ENCODE measurements around the gene DGKD.
"Not testable (repeated sequence)": the region's sequence is repeated elsewhere in the genome, so short reads cannot be mapped to it uniquely, and the experiment has no call there.

The DGKD gene, protein sequence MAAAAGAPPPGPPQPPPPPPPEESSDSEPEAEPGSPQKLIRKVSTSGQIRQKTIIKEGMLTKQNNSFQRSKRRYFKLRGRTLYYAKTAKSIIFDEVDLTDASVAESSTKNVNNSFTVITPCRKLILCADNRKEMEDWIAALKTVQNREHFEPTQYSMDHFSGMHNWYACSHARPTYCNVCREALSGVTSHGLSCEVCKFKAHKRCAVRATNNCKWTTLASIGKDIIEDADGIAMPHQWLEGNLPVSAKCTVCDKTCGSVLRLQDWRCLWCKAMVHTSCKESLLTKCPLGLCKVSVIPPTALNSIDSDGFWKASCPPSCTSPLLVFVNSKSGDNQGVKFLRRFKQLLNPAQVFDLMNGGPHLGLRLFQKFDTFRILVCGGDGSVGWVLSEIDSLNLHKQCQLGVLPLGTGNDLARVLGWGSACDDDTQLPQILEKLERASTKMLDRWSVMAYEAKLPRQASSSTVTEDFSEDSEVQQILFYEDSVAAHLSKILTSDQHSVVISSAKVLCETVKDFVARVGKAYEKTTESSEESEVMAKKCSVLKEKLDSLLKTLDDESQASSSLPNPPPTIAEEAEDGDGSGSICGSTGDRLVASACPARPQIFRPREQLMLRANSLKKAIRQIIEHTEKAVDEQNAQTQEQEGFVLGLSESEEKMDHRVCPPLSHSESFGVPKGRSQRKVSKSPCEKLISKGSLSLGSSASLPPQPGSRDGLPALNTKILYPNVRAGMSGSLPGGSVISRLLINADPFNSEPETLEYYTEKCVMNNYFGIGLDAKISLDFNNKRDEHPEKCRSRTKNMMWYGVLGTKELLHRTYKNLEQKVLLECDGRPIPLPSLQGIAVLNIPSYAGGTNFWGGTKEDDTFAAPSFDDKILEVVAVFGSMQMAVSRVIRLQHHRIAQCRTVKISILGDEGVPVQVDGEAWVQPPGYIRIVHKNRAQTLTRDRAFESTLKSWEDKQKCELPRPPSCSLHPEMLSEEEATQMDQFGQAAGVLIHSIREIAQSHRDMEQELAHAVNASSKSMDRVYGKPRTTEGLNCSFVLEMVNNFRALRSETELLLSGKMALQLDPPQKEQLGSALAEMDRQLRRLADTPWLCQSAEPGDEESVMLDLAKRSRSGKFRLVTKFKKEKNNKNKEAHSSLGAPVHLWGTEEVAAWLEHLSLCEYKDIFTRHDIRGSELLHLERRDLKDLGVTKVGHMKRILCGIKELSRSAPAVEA

DNA sequence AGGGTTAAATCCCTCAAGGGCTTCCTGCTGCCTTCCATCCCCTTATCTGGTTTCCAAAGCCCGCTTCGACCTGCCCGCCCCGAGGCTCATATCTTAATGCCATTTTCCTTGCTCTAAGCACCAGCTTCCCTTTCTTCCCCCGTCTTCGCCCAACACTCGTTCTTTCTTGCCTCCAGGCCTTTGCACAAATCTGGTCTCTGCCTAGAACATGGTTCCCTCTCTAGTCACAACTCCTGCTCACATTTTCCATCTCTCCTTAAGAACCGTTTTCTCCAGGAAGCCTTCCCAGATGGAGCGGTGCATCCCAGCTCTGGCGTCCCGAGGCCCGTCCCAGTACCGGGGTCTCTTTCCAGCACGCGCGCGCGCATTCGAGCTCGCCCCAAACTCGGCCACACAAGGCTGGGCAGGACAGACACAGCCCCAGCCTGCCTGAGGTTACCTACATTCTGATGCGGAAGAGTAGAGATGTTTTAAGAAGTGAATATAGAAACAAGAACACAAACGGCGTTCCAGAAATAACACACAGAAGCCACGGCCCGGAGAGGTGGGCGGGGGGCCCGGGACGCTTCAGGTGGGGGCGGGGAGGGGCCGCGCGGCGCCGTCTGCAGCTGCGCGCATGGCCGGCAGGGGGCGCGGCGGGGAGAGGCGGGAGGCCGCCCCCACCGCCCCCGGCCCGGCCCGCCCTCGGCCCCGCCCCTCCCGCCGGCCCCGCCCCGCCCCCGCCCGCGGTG, at the start of gene DGKD:
TSS of gene DGKD (plus strand) at position 726 of the 731 bp plus-strand sequence. CDS start 25 bp downstream, outside the sequence.
- DNase-seq, result no peak

DNA sequence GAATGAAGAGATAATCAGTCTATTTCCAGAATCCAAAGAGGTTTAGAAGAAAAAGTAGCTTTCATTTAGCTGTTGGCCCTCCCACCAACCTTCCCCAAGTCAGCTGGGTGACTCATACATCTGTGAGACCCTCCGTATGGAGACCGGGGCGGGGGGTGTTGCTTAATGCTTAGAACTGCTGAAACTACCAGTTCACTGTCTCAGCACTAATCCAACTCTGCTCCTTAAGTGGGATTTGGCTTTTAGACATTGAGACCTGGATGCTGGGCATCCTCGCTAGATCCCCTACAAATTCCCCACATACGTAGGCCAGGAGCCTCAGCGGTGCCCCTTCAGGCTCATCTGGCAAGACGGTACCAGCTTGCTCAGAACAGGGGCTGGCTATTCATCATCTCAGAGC, 46.7 kb upstream of the DGKD start, which contains the start of gene SAG:
TSS of gene SAG (plus strand) at position 252 of the 400 bp plus-strand sequence. CDS start 1,374 bp downstream, outside the sequence.
- no peak for DNase-seq

DNA sequence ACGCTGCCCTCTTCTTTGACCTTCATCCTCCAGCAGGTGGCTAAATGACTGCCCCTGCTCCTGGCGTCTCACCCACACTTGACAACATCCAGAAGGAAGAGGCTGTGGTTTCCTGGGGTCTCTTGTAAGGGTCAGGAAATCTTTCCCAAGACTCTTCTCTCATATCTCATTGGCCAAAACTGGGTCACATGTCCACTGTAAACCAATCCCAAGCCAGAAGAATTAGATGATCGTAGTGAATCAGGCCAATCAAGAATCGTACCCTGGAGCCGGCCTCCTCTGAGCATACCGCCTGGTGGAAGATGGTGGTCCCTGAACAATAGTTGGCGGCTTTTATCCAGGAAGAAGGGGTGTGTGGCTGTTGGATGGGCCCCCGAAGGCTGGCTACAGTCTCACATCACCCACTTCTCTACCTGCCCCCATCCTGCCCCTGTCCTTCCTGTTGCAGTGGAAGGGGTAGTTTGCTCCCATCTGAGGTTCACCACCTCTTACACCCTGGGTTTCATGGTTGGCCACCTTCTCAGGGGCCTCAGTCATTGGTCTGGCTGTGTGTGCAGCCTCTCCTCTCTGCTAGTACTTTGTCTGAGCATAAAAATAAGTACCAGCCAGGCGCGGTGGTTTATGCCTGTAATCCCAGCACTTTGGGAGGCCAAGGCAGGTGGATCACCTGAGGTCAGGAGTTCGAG, 42.9 kb upstream of the DGKD start:
- no peak for DNase-seq

DNA sequence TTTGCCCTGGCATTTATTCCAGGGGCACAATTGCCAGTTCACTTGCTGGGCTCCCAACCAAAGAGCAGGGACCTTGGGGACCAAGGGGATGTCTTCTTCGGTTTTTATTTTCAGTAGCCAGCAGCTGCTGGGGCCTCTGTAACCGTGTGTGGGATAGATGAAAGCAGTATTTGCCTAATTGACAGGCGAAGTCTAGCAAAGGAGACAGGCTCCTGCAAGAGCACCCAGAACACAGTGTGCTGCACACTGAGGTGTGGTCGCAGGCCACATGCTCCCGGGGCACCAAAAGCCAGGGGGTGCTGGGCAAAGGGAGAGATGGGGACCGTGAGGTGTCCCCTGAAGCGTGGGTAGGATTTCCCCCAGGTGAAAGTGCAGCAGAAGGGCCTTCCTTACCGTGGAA, 41.4 kb upstream of the DGKD start:
- DNase-seq, result no peak

DNA sequence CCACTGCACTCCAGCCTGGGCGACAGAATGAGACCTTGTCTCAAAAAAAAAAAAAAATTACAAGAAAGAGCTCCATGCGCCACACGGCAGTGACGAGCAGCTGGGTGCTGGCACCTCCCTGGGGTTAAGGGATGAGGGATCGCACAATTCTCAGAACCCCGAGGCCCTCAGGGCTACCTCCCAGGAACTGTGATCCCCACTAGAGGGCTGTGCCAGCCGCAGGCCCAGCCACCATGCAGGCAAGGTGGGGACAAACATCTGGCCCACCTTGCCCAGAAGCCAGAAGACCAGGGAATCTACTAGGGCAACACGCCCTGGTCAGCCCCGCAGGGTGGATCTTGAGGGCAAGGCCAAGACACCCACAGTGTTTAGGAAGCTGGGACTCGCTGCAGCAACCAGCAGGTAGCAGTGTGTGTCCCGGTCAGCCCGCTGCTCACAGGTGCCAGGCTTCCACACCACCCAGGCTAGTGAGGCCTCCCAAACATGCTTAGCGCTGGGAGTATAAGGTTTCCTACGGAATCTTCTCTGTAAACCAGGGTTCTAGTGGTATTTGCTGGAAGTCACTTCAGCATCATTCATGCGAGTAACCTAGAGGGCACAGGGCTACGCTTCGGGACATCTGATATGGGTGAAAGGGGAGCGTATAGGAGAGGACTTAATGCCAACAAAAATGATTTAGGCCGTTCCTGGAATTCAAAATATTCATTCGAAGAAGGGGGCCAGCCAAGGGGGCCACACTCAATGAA, 39.9 kb upstream of the DGKD start:
- DNase-seq, result no peak

DNA sequence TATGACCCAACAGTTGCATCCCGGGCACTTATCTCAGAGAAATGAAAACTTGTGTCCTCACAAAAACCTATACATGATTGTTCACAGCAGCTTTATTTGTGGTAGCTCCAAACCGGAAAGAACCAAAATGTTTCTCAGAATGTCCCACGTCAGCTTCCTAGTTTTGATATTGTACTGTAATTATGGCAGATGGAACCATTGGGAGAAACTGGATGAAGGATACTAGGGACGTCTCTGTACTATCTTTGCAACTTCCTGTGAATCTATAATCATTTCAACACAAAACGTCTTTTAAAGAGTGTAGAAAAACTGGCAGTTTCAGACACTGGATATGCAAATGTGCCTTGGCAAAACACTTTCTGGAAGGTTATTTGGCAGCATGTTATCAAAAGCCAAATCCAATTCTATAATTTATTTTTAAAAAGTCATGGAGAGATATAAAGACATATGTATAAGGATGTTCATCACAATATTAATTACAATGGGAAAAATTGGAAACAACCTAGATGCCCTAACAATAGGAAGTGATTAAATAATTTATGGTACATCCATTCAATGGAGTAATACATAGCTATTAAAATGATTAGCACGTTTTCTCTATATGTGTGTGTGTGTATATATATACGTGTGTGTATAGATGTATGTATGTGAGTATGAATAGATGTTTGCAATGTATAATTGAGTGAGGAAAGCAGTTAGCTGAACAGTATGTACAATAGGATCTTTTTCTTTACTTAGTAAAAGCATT, 36.9 kb upstream of the DGKD start:
- DNase-seq, result no peak

DNA sequence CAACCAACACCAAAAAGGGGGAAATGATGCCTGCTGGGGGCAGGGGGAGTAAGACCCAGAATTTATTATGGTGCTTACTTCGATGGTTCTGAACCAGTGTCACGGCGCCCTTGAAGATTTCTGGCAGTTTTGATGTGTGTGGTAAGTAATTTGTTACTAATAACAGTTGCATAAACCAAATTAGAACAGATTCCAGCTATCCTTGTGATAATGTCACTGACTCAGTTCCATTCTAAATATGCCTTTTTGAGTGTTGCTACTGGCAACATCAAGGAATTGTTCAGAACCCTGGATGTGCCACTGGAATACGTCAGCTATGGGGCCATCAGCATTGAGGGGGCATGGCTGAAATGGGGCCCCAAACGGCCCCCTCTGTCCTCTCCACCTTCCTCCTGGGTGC, 35.0 kb upstream of the DGKD start:
- no peak for DNase-seq

DNA sequence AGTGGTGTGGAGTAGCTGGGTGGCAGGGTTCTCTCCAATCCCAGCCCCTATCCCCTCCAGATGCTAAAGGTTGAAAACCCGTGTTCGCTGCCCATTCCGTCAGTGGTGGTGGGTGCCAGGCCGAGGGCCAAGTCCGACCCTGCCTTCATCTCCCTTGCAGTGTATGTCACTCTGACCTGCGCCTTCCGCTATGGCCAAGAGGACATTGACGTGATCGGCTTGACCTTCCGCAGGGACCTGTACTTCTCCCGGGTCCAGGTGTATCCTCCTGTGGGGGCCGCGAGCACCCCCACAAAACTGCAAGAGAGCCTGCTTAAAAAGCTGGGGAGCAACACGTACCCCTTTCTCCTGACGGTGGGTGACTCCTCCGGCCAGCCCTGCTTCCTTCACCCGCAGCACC, 33.8 kb upstream of the DGKD start:
- DNase-seq, result no peak

DNA sequence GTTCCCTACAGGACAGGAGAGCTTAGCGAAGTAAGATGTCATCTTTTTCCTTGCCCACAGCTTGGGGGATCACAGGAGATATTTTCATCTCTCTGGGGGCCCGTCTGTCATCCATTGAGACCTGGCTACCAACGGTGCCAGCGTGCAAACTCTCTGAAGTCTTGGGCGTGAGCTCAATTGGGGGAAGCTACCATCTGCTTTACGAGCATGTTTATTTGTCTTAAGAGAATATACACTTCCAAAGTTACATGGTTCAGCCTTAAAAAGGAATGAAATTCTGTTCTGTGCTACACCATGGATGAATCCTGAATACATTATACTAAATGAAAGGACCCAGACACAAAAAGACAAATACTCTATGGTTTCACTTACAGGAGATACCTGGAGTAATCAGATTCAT, 33.1 kb upstream of the DGKD start:
- no peak for DNase-seq

DNA sequence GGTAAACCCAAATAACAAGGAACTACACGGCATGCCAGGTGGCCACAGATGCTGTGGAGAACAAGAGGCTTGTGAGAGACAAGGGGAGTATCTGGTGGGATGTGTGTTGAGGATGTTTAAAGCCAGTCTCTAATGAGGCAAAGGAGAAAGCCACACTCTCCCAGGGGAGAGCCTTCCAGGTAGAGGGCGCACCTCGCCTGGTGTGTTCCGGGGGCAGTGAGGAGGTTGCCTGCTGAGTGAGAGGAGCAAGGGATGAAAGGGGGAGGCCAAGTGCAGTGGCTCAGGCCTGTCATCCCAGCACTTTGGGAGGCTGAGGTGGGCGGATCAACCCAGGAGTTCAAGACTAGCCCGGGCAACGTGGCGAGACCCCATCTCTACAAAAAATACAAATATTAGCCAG, 30.4 kb upstream of the DGKD start:
- DNase-seq, result no peak

DNA sequence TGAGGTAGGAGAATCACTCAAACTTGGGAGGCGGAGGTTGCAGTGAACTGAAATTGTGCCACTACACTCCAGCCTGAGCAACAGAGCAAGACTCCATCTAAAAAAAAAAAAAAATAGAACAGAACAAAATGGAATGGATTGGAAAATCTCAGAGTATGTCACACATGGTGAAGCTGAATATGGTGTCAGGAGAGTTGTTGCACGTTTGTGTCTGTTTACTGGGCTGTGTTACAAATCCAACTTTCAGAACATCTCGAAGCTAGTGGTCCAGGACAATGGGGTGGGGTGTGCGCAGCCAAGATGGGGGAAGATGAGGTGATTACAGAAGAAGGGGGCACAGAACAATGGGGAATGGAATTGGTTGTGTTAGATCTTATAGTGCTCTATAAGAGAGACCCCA, 29.0 kb upstream of the DGKD start:
- no peak for DNase-seq

DNA sequence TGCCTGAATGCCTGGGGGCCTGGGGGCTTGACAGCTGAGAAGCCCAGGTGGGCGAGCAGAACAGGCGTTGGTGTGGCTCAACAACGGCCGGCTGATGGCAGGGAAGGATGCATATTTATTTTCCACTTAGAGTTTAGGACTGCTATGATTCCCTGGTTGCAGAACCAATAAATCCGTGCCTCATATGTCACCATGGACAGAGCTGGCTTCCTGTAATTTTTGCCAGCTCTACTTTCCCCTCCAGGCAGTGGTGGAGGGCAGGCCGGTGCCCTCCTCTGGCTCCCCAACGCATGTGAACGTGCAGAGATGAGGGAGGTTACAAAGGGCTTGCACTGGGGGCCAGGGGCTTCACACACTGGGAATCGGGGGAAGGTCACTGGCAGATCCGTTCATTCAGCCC, 28.5 kb upstream of the DGKD start:
- DNase-seq, result no peak

DNA sequence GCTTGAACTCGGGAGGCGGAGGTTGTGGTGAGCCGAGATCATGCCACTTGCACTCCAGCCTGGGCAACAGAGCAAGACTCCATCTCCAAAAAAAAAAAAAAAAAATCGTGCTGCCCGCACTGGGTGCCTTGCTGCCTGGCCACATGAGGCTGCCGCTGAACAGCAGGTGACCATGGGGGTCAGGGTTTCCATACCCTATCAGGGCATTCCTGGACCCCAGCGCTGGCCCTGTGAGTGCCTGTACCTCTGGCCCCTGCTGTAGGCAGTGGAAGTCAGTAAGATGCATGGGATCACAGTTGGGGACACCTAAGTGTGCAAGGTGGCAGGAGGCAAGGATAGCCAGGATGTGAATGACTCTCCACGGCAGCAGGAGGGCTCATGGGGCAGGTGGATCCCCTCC, 27.8 kb upstream of the DGKD start:
- no peak for DNase-seq

DNA sequence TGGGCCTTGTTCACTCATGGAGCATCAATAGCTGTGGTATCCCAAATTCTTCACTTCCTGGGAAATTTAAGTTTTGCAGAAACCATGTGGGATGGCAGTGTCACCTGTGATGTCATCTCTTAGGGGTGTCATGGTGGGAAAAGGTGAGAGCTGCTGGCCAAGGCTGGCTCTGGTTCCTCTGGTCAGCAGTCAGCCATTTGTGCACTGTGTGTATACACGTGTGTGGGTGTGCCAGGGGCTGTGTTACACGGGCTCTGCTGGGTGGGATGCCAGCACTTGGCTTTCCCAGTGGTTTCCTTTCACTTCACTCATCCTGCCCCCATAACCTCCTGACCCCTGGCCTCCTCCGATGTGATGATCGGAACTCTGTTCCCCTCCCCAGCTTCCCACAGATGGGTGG, 25.4 kb upstream of the DGKD start:
- no peak for DNase-seq

DNA sequence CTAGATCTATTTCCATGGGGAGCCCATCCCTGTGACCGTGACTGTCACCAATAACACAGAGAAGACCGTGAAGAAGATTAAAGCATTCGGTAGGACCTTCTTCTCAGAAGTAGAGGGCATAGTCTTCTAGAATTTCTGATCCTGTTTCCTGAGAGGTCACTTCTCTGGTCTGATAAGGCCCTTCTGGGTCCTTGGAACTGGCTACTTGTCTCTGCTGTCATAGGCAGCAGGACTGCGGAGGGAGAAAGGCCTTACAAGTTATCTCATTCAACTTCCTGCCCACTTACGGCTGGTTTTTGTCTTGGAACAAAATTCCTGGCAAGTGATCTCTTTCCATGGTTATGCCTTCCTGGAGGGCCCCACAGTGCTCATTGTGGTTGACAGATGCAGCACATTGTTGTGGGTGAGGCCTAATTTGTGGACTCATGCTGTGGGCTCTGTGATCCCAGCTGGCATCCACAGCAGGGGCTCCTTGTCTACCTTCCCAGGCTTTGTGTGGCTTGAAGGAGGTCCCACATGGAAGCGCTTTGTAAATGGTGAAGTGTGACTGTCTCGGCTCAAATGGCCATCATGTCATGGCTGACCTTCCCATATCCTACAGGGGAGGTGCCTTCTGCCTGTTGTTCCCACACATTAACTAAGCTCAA, 24.7 kb upstream of the DGKD start:
- DNase-seq, result no peak

DNA sequence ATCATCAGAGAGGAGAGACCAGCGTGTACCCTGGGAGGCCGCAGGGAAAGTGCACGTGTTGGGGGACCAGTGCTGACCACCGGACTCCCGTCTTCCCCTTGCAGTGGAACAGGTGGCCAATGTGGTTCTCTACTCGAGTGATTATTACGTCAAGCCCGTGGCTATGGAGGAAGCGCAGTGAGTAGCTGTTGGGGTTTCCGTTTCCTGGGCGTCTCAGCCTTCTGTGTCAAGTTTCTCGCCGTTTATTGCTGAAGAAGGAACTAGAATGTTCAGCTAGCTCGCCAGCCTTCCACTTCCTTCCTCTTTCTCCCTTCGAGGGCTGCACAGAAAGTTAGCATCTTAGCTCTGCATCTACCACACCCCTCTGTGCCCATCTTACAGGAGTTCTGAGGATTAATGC, 22.8 kb upstream of the DGKD start:
- peak; percentile 94 for DNase-seq

DNA sequence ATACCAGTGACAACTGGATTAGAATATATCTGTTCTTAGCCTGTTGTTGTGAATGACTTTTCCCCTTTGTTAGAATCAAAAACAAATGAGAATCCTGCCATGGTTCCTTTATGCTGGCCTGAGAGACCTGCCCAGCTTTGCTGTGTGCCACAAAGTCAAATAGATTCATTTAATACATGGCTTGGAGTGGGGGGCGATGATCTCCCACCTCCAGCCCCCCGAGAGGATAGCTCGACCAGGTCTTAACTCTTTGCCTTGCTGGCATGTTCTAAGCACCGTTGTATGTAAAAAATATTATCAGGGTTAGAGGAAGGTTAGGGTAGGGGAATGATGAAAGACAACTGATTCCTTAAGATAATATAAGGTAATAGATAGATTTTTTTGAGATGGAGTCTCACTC, 22.2 kb upstream of the DGKD start:
- peak; percentile 65 for DNase-seq

DNA sequence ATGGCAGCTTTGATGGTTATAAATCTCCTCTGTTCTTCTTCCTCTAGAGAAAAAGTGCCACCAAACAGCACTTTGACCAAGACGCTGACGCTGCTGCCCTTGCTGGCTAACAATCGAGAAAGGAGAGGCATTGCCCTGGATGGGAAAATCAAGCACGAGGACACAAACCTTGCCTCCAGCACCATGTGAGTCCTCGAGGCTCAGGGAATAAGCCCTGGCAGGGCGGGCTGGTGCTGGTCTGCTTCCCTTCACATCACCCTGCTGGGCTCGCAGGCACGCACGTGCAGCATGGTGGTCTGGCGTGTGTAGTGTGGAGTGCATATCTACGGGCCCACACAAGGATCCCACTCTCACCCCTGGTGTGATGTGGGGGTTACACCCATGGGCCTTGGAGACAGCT, 19.4 kb upstream of the DGKD start:
- DNase-seq, result no peak

DNA sequence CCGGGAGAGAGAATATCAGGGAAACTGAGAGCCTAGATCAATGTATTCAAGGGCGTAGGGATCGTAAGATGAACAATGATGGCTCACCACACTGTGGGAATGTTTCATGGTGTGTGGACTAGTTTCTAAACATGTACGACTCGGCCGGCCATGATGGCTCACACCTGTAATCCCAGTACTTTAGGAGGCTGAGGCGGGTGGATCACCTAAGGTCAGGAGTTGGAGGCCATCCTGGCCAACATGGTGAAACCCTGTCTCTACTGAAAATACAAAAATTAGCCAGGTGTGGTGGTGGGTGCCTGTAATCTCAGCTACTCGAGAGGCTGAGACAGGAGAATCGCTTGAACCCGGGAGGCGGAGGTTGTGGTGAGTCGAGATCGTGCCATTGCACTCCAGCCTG, 18.2 kb upstream of the DGKD start:
- not testable (repeated sequence) for DNase-seq

DNA sequence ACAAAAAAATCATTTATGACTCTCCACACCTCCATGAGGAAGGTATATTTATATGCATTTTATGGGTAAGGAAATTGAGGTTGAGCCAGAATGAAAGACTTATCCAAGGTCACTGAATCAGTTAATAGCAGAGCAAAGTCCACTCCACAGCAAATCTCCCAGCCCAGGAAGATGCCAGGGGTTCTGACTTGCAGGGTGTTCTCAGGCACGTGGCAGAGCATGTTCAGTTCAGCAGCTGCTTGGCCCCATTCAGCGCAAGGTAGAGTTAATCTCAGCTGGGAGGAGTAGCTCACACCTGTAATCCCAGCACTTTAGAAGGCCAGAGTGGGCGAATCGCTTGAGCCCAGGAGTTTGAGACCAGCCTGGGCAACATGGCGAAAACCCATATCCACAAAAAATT, 17.8 kb upstream of the DGKD start:
- DNase-seq, result no peak
